Endothelial cell (in vitro differentiated cells): ENCODE measurements around the gene PSD. TPM values are rescaled to one million over a fixed set of nuclear protein-coding genes. Genes with fewer than 3 reads are reported as not detected.

Experiments
- DNase-seq: peaks from one replicate; pipeline ENCODE4 v3.0.0; 2021; ENCODE audit warnings: low spot score
- H3K27ac Mint-ChIP-seq: one replicate; pipeline ENCODE4 v1.8.0; 2021; ENCODE audit warnings: mixed read lengths, inconsistent platforms; ENCODE audit not compliant: unreplicated experiment
- H3K27me3 Mint-ChIP-seq: one replicate; pipeline ENCODE4 v1.8.0; 2021; ENCODE audit warnings: mild to moderate bottlenecking, moderate library complexity, mixed read lengths, inconsistent platforms; ENCODE audit not compliant: unreplicated experiment
- H3K36me3 Mint-ChIP-seq: one replicate; pipeline ENCODE4 v1.8.0; 2021; ENCODE audit warnings: mild to moderate bottlenecking, low read depth, mixed read lengths, inconsistent platforms; ENCODE audit not compliant: unreplicated experiment
- H3K4me1 Mint-ChIP-seq: one replicate; pipeline ENCODE4 v1.8.0; 2021; ENCODE audit warnings: mild to moderate bottlenecking, mixed read lengths, inconsistent platforms; ENCODE audit not compliant: unreplicated experiment
- H3K4me3 Mint-ChIP-seq: one replicate; pipeline ENCODE4 v1.8.0; 2021; ENCODE audit warnings: mild to moderate bottlenecking, mixed read lengths, inconsistent platforms; ENCODE audit not compliant: unreplicated experiment
- H3K9me3 Mint-ChIP-seq: one replicate; pipeline ENCODE4 v1.8.0; 2021; ENCODE audit warnings: mixed read lengths, inconsistent platforms; ENCODE audit not compliant: unreplicated experiment
- CTCF ChIP-seq: fragments of 200-600 bp; sonication (generic); IDR thresholded peaks from one replicate; pipeline ENCODE4 v1.5.0; 2021; ENCODE audit warnings: antibody characterized with exemption; ENCODE audit not compliant: unreplicated experiment
- total RNA-seq: library from RNA; stranded (reverse); fragmentation: NEBNext Ultra II Directional; extraction: Animal tissue kit (Norgen Biotek cat#: 25700); gene quantifications from one replicate; pipeline ENCODE4 v1.2.1, GENCODE V29; 2021; ENCODE audit not compliant: unreplicated experiment

Gene PSD
- total RNA-seq, 1 donor from 2014 or later = 0.31 TPM

DNA sequence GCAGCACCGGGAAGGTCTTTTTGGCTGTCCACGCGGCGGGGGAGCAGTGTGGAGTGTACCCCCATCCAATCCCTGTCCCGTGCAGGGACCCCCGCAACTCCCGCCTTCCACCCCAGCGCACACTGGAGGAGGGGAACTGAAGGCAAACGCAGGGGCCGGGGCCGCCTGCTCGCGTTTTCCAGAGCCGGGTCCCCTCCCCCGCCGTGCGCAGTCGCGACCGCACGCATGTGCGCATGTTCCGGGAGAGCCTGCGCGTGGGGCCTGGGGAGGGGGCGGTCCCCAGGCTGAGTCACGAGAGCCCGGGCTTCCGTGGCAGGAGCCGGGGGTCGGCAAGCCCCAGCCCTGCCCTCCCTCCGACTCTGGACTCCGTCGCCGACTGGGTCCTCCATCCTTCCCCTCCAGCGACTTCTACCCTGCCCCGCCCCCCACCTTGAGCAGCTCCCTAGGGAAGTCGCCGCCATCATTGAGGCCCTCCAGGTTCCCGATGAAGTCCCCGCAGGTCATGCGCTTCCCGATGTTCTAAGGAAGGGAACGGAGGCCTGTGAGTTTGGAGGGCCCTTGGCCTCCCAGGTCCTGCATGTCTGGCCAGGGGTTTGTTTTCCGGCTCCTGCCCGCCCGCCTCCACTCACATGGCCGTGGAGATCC is 8.0 kb downstream of the PSD start:
- no peak for DNase-seq
- Mint-ChIP-seq H3K4me1 (peaks cover 19% of the 10 kb centered on the region), H3K27me3 (peaks cover 34% of the 10 kb centered on the region), H3K9me3 (no peaks in the 10 kb centered on the region), H3K36me3 (peaks cover 12% of the 10 kb centered on the region), H3K4me3 (peak overlapping the region; percentile 77), H3K27ac (no peak overlapping the region)
- TF ChIP-seq CTCF = no peak

DNA sequence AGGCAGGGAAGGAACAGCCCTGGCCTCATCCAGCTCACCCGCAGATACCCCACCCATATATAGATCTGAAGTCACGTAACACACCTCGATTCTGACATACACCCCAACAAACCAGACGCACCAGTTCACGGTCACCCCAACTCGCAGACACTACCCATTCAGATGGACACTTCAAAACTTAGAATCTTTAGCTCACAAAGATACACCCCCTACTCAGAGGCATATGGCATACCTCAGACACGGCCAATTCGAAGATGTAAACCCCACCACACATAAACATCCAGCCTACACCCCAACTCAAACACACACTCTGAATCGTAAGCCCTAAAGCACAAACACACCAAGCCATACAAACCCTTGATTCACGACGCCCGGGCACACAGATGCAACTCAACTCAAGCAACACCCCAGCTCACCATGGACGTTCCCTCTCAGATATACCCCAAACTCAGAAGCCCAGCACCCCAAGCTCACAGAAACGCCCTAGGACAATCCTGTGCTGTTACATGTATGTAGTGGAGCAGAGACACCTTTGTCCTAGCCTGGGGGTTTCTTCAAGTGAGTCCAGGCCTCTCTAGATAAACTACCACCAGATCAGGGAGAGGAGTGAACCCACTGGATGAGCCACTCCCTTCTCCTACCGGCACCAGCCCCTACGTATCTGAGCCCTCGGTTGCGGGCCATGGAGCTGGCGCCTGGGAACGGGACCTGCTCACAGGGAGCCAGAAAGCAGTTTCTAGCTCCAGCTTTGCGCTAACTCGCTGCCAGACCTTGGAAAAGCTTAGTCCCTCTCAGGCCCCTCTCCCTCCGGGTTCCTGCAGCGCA is 8.8 kb downstream of the PSD start:
- no peaks in the 10 kb centered on the region for H3K9me3 Mint-ChIP-seq
- H3K4me1 Mint-ChIP-seq = peaks cover 19% of the 10 kb centered on the region
- peak overlapping the region; percentile 44 for H3K27ac Mint-ChIP-seq
- TF ChIP-seq CTCF = no peak
- H3K4me3 Mint-ChIP-seq = peak overlapping the region; percentile 77
- DNase-seq = no peak
- peaks cover 12% of the 10 kb centered on the region for H3K36me3 Mint-ChIP-seq
- H3K27me3 Mint-ChIP-seq = peaks cover 35% of the 10 kb centered on the region

GRCh38 chr10:102408728-102409603 is 9.6 kb downstream of the PSD start:
- peaks cover 35% of the 10 kb centered on the region for H3K27me3 Mint-ChIP-seq
- H3K27ac Mint-ChIP-seq = no peak overlapping the region
- DNase-seq = no peak
- peaks cover 19% of the 10 kb centered on the region for H3K4me1 Mint-ChIP-seq
- peaks cover 12% of the 10 kb centered on the region for H3K36me3 Mint-ChIP-seq
- no peaks in the 10 kb centered on the region for H3K9me3 Mint-ChIP-seq
- TF ChIP-seq CTCF = no peak
- H3K4me3 Mint-ChIP-seq = peak overlapping the region; percentile 77

DNA sequence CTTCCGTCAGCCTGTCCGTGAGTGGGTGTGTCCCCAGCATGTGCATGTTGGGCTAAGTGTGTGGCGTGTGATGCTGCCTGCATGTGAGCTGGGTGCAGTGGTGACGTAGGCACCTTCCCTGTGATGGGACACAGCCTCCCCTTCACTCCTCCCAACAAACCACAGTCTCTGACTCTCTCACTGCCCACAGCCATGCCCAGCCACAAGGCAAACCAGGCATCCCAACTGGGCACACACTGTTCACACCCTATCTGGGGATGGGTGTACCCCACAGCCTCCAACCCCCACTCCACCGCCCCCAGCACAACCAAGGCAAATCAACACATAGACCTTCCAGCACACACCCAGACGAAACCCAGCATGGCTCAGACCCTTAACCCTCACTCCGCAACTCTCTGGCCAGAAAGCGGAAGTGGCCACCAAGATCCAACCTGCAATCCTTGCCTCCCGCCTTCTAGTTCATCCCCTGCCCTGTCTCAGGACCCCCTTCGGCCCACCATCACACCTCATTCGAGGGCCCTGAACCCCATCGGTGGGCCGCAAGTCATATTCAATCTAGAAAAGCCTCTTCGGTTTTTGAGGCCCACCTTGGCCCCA is 10.4 kb downstream of the PSD start:
- peaks cover 19% of the 10 kb centered on the region for H3K4me1 Mint-ChIP-seq
- peak overlapping the region; percentile 60 for H3K4me3 Mint-ChIP-seq
- H3K9me3 Mint-ChIP-seq = no peaks in the 10 kb centered on the region
- no peak overlapping the region for H3K27ac Mint-ChIP-seq
- DNase-seq = no peak
- peaks cover 12% of the 10 kb centered on the region for H3K36me3 Mint-ChIP-seq
- peaks cover 35% of the 10 kb centered on the region for H3K27me3 Mint-ChIP-seq
- no peak for TF ChIP-seq CTCF
